ENCODE results near the gene UBALD2.
A peak's percentile ranks its signal among the peaks of the same experiment; 100 is the strongest.
"Not testable (repeated sequence)": the region's sequence is repeated elsewhere in the genome, so short reads cannot be mapped to it uniquely, and the experiment has no call there.

The UBALD2 gene

GRCh38 chr17:76266244-76266938 is 1.2 kb downstream of the UBALD2 start:
- DNase-seq = no peak

GRCh38 chr17:76267051-76267576 is 2.0 kb downstream of the UBALD2 start:
- no peak for DNase-seq

- DNase-seq = not testable (repeated sequence)
Measured at GRCh38 chr17:76267581-76268001, 2.4 kb downstream of the UBALD2 start.

- DNase-seq = peak; percentile 38 to 52 (median 46)
Measured at GRCh38 chr17:76268015-76268749, 3.0 kb downstream of the UBALD2 start.

- DNase-seq = no peak
Measured at GRCh38 chr17:76268991-76269981, 4.1 kb downstream of the UBALD2 start.

- no peak for DNase-seq
Measured at GRCh38 chr17:76270127-76270592, 5.0 kb downstream of the UBALD2 start.

GRCh38 chr17:76270770-76271668 is 5.9 kb downstream of the UBALD2 start:
- no peak for DNase-seq

- peak; percentile 63 to 79 (median 74) for DNase-seq
Measured at GRCh38 chr17:76271669-76272540, 6.8 kb downstream of the UBALD2 start.

- peak in 2 of 4 experiments; percentile 55 to 59 for DNase-seq
Measured at GRCh38 chr17:76272541-76273444, 7.6 kb downstream of the UBALD2 start.

- no peak for DNase-seq
Measured at GRCh38 chr17:76273445-76274111, 8.4 kb downstream of the UBALD2 start.

GRCh38 chr17:76274112-76274956 is 9.2 kb downstream of the UBALD2 start:
- DNase-seq = no peak

- no peak for DNase-seq
Measured at GRCh38 chr17:76275382-76276068, 10.4 kb downstream of the UBALD2 start.

- no peak for DNase-seq
Measured at GRCh38 chr17:76276069-76276431, 10.9 kb downstream of the UBALD2 start.

- DNase-seq = no peak
Measured at GRCh38 chr17:76276461-76277299, 11.5 kb downstream of the UBALD2 start.

- no peak for DNase-seq
Measured at GRCh38 chr17:76277300-76278267, 12.4 kb downstream of the UBALD2 start.

All from activated CD4-positive, CD25-positive, alpha-beta regulatory T cell (primary cell).